ENCODE measurements around the gene UQCR11.

Gene UQCR11

GRCh38 chr19:1568320-1569019, 36.8 kb downstream of the UQCR11 start, which contains the start of gene MEX3D:
MEX3D (minus strand) TSS chr19:1568325; CDS start chr19:1568058, 267 bp downstream.
- peak; percentile 81 for DNase-seq (ENCODE audit: low read depth)

- no peak for DNase-seq (ENCODE audit: low read depth)
Measured at GRCh38 chr19:1567848-1568227, 37.4 kb downstream of the UQCR11 start.

- DNase-seq (ENCODE audit: low read depth): no peak
Measured at GRCh38 chr19:1567116-1567847, 38.0 kb downstream of the UQCR11 start.

DNA sequence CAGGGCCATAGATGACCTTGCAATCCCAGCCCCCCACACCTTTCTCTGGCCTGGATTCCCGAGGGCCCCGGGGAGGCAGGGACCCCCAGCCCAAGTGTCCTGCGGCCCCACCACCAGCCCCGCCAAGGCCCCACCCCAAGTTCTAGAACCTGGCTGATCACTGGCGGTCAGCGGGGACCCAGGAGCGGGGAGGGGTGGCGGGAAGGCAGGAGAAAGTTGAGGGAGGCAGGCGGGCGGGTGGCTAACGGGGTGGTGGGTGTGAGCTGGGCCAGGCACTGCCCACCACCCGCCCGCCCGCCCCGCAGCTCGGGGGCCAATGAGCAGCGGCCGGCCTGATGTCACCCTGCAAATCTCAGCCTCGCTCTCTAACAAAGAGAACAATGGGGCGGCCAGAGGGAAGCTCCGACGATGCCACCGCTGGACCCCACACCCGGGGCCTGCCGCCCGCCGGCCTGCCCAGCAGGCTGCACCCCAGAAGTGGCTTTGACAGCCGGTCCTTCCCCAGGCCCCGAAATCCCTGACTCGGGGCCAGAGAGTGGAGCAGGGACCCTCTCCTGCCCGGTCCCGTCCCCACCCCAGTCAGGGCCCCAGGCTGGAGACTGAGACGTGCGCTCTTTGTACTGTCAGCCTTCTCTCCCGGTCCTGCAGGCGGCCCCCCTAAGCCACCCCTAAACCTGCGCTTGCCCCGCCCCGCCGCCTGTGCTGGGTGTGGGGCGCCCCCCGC, 38.7 kb downstream of the UQCR11 start:
- no peak for DNase-seq (ENCODE audit: low read depth)

DNA sequence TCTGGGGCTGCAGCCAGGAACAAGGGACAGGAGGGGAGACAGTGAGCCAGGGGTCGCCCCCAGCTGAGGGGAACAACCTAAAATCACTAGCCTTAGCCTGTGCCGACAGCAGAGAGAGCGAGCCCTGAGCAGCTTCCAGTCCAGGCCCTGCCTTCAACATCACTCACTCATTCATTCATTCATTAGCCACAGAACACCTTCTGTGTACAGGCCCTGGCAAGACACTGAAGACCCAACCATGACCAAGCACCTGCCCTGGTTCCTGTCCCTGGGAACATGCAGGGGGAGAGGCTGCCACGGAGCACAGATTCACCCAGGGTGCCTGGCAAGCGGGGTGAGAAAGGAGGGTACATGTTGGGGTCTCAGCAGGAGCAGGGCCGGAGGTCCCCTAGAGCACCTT, 42.0 kb downstream of the UQCR11 start:
- DNase-seq (ENCODE audit: low read depth): no peak

DNA sequence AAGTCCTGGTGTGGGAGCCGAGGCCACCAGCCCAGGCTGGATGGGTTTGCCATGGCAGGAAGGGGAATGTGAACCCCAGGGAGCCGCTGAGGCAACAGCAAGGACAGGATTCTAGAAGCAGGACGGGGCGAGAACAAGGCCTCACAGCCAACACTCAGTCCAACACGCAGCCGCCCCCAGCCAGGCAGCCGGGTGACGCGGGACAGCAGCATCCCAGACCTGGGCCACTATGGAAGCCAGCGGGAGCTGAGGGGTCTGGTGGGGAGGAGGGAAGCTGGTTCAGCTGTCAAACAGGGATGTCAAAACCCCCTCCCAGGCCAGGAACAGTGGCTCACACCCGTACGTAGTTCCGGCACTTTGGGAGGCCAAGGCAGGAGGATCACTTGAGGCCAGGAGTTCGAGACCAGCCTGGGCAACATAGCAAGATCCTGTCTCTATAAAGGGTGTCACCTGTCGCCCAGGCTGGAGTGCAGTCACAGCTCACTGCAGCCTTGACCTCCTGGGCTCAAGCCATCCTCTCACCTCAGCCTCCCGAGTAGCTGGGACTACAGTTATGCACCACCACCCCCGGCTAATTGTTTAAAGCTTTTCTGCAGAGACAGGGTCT, 43.9 kb downstream of the UQCR11 start:
- DNase-seq (ENCODE audit: low read depth): no peak

DNA sequence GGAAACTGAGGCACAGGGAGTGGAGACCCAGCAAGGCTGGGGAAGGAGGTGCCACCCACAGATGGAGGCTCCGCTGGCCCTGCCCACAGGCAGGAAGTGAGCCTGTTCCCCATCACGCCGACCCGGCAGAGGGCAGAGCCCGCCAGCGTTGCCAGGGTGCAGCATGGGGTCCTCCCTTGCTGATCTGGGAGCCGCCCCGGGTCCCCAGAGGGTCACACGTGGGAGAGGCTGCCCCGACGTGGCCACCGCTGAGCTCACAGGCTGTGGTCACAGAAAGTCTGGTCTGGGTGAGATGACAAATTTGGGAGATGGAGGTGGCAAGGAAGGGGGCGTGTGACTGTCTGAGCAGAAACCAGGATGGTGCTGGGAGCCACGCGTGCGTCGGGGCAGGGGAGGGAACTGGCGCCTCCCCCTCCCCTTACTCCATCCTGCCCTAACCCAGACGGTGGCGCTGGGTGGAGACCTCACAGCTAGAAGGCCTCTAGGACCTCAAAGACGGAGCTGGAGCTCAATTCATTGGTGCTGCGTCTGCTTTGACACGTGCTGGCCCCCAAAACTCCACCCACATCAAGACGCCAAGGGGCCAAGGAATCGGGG, 44.9 kb downstream of the UQCR11 start:
- DNase-seq (ENCODE audit: low read depth): no peak

GRCh38 chr19:1558552-1558951, 46.7 kb downstream of the UQCR11 start:
- no peak for DNase-seq (ENCODE audit: low read depth)

- no peak for DNase-seq (ENCODE audit: low read depth)
Measured at GRCh38 chr19:1556390-1557070, 48.7 kb downstream of the UQCR11 start.

DNA sequence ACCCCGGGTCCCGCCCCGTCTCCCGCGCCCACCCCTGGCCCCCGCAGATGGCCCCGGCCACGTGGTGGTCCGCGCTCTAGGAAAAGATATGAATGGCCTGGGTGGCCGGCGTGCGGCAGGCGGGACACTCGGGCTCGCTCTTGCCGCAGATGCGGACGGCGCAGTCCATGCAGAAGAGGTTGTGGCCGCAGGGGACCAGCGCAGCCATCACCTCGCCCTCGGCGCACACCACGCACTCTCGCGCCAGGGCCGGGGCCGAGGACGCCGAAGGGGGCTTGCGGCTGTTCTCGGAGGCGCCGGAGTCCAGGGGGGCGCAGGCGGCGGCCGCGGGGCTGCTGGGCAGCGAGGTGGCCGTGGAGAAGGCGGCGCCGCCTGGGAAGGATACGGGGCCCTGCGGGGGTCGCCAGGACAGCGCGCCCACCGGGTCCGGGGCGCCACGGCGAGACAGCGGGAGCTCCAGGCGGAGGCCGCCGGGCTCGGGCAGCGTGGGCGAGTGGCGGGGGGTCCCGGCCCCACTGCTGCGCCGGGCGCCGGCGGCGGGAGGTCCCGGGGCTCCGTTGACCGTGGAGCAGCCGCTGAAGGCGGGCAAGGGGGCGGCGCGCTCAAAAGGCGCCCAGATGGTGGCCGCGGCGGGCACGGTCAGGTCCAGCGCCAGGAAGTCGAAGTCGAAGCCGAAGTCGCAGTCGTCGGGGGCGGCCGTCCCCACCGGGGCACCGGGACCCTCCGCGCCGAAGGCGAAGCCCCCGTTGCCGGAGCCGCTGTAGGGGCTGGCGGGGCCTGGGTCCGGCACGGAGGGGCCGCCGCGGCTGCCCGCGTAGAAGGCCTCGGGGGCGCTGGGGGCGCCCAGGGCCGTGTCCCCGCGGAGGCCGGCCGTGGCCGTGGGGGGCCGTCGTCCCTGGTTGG, 49.5 kb downstream of the UQCR11 start:
- no peak for DNase-seq (ENCODE audit: low read depth)

- no peak for DNase-seq (ENCODE audit: low read depth)
Measured at GRCh38 chr19:1554968-1555367, 50.3 kb downstream of the UQCR11 start.

DNA sequence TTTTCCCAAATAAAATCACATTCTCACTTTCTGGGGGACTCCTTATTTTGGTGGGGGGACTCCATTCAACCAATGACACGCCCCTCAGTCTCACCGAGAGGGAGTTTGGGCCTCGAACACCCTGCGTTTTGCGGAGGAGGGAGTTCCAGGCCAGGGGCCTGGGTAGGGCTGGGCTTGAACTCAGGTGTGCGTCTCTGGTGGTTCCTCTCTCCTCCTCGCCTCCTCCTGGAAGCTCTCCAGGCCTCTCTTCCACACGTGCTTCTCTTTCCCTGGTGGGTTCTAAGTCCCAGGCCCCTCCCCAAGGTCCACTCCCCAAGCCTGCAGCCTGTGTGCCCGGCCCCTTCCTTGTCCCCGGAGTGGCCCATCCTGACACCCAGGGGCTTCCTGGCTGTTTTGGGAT, 51.8 kb downstream of the UQCR11 start:
- DNase-seq (ENCODE audit: low read depth): no peak

DNA sequence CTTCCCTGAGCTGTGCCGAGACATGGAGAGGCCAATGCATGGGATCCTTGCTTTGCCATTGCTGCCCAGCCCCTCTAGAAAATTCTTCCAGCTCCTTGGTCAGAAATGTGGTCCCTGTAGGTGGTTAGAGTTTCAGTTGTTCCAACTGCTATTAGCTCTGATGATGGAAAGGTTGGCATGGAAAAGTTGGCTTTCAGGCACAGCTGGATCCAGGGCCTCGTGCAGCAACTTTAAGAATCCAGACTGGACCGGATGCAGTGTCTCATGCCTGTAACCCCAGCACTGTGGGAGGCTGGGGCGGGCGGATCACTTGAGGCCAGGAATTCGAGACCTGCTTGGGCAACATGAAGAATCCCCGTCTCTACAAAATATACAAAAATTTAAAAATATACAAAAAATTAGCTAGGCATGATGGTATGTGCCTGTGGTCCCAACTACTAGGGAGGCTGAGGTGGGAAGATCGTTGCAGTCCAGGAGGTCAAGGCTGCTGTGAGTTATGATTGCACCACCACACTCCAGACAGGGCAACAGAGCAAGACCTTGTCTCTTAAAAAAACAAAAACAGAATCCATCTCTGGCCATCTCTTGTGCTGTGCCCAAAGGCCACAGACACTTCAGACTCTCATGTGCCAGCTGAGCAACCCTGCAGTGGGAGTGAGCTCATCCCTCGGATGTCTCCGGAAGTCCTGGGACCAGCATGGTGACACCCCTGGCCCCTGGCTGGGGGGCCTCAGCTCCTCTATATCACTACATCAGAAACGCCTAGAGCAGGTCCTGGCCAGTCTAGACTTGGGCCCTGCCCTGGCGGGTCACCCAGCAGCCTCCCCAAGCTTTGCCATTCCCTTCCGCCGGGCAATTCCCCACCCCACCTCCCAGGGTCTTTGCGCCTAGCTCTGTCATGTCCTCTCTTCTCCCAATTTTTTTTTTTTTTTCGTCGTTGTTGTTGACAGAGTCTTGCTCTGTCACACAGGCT, 53.9 kb downstream of the UQCR11 start:
- DNase-seq (ENCODE audit: low read depth): no peak

DNA sequence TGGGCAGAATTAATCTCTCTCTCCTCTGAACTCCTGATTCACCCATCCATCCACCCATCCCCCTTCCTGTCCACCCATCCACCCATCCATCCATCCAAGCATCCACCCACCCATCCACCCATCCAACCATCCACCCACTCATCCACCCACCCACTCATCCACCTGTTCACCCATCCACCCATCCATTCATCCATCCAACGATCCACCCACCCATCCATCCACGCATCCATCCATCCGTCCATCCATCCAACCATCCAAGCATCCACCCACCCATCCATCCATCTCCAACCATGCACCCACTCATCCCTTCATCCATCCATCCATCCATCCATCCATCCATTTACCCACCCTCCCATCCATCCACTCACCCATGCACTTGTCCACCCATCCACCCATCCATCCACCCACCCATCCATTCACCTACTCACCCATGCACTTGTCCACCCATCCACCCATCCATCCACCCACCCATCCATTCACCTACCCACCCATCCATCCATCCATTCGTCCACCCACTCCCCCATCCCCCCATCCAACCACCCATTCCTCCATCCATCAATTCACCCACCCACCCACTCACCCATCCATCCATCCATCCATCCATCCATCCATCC, 55.8 kb downstream of the UQCR11 start:
- no peak for DNase-seq (ENCODE audit: low read depth)
